K562 (cell line): ENCODE data around the gene XPO1. TPM values are rescaled to one million over a fixed set of nuclear protein-coding genes. Genes with fewer than 3 reads are reported as not detected.

Experiments used
- BRF1 ChIP-seq: IDR thresholded peaks from 3 replicates; pipeline ENCODE4 v1.6.1; 2011; ENCODE audit warnings: borderline replicate concordance, mild to moderate bottlenecking; ENCODE audit not compliant: insufficient read length; ENCODE audit errors: extremely low read depth
- FOXM1 ChIP-seq, 2 experiments: fragments of 450-650 bp in 1 of 2; sonication (generic) in 1 of 2; formaldehyde crosslinking in 1 of 2; IDR thresholded peaks; 2 replicates each; pipeline versions ENCODE4 v1.6.1 to v1.9.0; 2017 to 2022; ENCODE audit warnings: low read depth in 2 of 2, mild to moderate bottlenecking in 2 of 2, missing genetic modification reagents in 1 of 2, moderate library complexity in 1 of 2
- GABPB1 ChIP-seq: sonication (generic); formaldehyde crosslinking; IDR thresholded peaks from 2 replicates; pipeline ENCODE4 v1.8.0; 2022; ENCODE audit warnings: mild to moderate bottlenecking, missing genetic modification reagents
- GTF2E2 ChIP-seq: fragments of 200-800 bp; sonication (Bioruptor generic); IDR thresholded peaks from 2 replicates; pipeline ENCODE4 v1.6.1; 2016; ENCODE audit warnings: missing genetic modification characterization, missing compliant biosample characterization
- HDAC1 ChIP-seq, 2 experiments: fragments of 450-650 bp; IDR thresholded peaks; 2 replicates each; pipeline ENCODE4 v1.6.1; 2016 to 2017; ENCODE audit warnings: inconsistent platforms in 1 of 2, mild to moderate bottlenecking in 1 of 2, moderate library complexity in 1 of 2
- HDAC2 ChIP-seq: fragments of 450-650 bp; IDR thresholded peaks from 2 replicates; pipeline ENCODE4 v1.6.1; 2016; ENCODE audit warnings: mild to moderate bottlenecking
- NUFIP1 ChIP-seq: fragments of 450-650 bp; IDR thresholded peaks from 2 replicates; pipeline ENCODE4 v1.6.1; 2018; ENCODE audit not compliant: partially characterized antibody
- PCBP1 ChIP-seq: fragments of 200-400 bp; formaldehyde crosslinking; IDR thresholded peaks from 2 replicates; pipeline ENCODE4 v1.6.1; 2018; ENCODE audit warnings: mild to moderate bottlenecking, low read depth, low read length; ENCODE audit not compliant: poor library complexity, severe bottlenecking
- RBM39 ChIP-seq: fragments of 200-400 bp; formaldehyde crosslinking; optimal IDR thresholded peaks from 2 replicates; pipeline ENCODE3; 2018; ENCODE audit warnings: low read depth, low read length
- RNF2 ChIP-seq: sonication (generic); IDR thresholded peaks from 2 replicates; pipeline ENCODE4 v1.6.1; 2016
- TBL1XR1 ChIP-seq, 2 experiments: IDR thresholded peaks; 2 replicates each; pipeline ENCODE4 v1.6.1; 2012; ENCODE audit warnings: improper control_type of control experiment in 2 of 2, low read length in 2 of 2, mild to moderate bottlenecking in 1 of 2
- XRCC4 ChIP-seq: IDR thresholded peaks from one replicate; pipeline ENCODE4 v1.6.1; 2011; ENCODE audit not compliant: insufficient read depth, insufficient read length; ENCODE audit errors: extremely low read depth
- ZC3H11A ChIP-seq: IDR thresholded peaks from 2 replicates; pipeline ENCODE4 v1.6.1; 2012; ENCODE audit warnings: low read depth, low read length, improper control_type of control experiment
- ZNF3 ChIP-seq: fragments of 250-450 bp; sonication (Bioruptor Pico); IDR thresholded peaks from 2 replicates; pipeline ENCODE4 v1.5.0; 2021; ENCODE audit warnings: mild to moderate bottlenecking, moderate library complexity
- ZNF431 ChIP-seq: sonication (generic); formaldehyde crosslinking; IDR thresholded peaks from 2 replicates; pipeline ENCODE4 v1.8.0; 2022; ENCODE audit warnings: mild to moderate bottlenecking, missing genetic modification reagents
- polyA plus RNA-seq, 8 experiments: library from polyadenylated mRNA; depleted of rRNA in 4 of 8; stranded (reverse) in 5 of 8; unstranded in 3 of 8; fragments of >200 nt; fragmentation: Nextera tagmentation in 2 of 8; fragmentation: Illumina TruSeq in 1 of 8; extraction: Ambion mirVana in 2 of 8; extraction: Trizol in 1 of 8; gene quantifications; 2 replicates each; pipeline versions ENCODE4 v1.2.1 to v1.2.3, GENCODE V29; 2011 to 2014; ENCODE audit warnings: inconsistent platforms in 1 of 8, missing spikeins in 1 of 8
- total RNA-seq, 7 experiments: library from RNA; depleted of rRNA in 6 of 7; stranded (reverse); fragments of >200 nt in 6 of 7; fragmentation: Illumina TruSeq in 2 of 7; extraction: Trizol in 2 of 7; gene quantifications; 2 replicates each; pipeline versions ENCODE4 v1.2.1 to v1.2.3, GENCODE V29; 2011 to 2021; ENCODE audit warnings: low replicate concordance in 1 of 7
- TF ChIP-seq, protein P1 (sequence below): fragments of 450-650 bp; IDR thresholded peaks from 2 replicates; pipeline ENCODE4 v1.6.1; 2016; ENCODE audit warnings: borderline replicate concordance
- TF ChIP-seq, protein P2 (sequence below), 3 experiments: IDR thresholded peaks in 2 of 3; conservative IDR thresholded peaks in 1 of 3; 2 replicates each; pipeline ENCODE4 v1.5.1; 2011 to 2012; ENCODE audit warnings: low read length in 3 of 3, mild to moderate bottlenecking in 3 of 3, control low read depth in 2 of 3, improper control_type of control experiment in 1 of 3, inconsistent platforms in 1 of 3, low read depth in 1 of 3, mixed read lengths in 1 of 3, moderate library complexity in 1 of 3; ENCODE audit not compliant: insufficient read depth in 2 of 3
- TF ChIP-seq, protein P3 (sequence below): sonication (generic); formaldehyde crosslinking; IDR thresholded peaks from 2 replicates; pipeline ENCODE4 v1.4.0; 2020; ENCODE audit warnings: mild to moderate bottlenecking, missing genetic modification reagents
- TF ChIP-seq, protein P4 (sequence below): fragments of 450-650 bp; IDR thresholded peaks from 2 replicates; pipeline ENCODE4 v1.6.1; 2016; ENCODE audit warnings: low read depth, mild to moderate bottlenecking, moderate library complexity
- TF ChIP-seq, protein P5 (sequence below): fragments of 250-450 bp; sonication (Bioruptor Pico); IDR thresholded peaks from 2 replicates; pipeline ENCODE4 v1.4.0; 2020; ENCODE audit warnings: mild to moderate bottlenecking, moderate library complexity

The XPO1 gene
- total and polyA plus RNA-seq, 9 of the 15 experiments (the other 6 are each of a cell fraction or from before 2014, with no cell fraction given), result 86.2 to 307 (median 216) TPM

DNA sequence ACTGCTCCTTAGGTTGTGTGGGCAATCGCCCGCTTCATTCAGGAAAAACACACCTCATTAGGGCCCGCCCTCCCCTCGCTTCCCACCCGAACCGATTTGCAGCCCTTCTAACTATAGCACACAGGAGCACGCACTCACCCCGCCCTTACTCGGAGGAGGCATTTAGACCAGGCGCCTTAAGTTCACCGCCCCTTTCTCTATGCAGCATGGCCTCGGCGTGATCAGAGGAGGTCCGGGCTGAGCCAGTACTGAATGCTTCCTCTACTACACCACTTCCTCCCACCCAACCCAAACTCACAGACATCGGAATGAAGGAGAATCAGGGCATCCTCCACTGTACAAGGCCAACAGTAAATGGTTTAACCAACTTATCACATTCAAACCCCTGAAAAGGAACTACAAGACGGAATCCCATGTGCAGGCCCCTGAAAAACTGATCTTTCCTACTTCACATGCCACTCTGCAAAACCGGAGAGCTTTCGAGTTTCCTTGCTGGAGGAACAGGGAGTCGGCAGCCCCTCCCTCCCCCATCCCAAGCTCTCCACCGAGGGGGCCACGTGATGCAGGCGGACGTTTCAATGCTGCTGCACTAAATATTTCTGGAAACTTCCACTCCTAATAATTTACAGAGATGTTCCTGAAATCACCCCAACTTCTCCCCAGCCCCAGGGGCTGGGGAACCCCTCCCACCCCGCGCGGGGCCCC is 1.4 kb downstream of the XPO1 start (continued):
- TF ChIP-seq PCBP1, result peak; percentile 25
- no peak for TF ChIP-seq ZNF3 (CRISPR knock-in tag)
- TF ChIP-seq, protein P1, sequence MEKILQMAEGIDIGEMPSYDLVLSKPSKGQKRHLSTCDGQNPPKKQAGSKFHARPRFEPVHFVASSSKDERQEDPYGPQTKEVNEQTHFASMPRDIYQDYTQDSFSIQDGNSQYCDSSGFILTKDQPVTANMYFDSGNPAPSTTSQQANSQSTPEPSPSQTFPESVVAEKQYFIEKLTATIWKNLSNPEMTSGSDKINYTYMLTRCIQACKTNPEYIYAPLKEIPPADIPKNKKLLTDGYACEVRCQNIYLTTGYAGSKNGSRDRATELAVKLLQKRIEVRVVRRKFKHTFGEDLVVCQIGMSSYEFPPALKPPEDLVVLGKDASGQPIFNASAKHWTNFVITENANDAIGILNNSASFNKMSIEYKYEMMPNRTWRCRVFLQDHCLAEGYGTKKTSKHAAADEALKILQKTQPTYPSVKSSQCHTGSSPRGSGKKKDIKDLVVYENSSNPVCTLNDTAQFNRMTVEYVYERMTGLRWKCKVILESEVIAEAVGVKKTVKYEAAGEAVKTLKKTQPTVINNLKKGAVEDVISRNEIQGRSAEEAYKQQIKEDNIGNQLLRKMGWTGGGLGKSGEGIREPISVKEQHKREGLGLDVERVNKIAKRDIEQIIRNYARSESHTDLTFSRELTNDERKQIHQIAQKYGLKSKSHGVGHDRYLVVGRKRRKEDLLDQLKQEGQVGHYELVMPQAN, result peak; percentile 93
- TF ChIP-seq, protein P2, sequence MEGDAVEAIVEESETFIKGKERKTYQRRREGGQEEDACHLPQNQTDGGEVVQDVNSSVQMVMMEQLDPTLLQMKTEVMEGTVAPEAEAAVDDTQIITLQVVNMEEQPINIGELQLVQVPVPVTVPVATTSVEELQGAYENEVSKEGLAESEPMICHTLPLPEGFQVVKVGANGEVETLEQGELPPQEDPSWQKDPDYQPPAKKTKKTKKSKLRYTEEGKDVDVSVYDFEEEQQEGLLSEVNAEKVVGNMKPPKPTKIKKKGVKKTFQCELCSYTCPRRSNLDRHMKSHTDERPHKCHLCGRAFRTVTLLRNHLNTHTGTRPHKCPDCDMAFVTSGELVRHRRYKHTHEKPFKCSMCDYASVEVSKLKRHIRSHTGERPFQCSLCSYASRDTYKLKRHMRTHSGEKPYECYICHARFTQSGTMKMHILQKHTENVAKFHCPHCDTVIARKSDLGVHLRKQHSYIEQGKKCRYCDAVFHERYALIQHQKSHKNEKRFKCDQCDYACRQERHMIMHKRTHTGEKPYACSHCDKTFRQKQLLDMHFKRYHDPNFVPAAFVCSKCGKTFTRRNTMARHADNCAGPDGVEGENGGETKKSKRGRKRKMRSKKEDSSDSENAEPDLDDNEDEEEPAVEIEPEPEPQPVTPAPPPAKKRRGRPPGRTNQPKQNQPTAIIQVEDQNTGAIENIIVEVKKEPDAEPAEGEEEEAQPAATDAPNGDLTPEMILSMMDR (IDR thresholded peaks at IDR 0.05 in 2 of 3, conservative IDR thresholded peaks at IDR 0.05 in 1 of 3; ENCODE audit: insufficient read depth in 2 of 3, low read depth in 1 of 3, low read length in 3 of 3), result no peak
- no peak for TF ChIP-seq XRCC4
- no peak for TF ChIP-seq ZNF431
- TF ChIP-seq RNF2, result peak; percentile 22; the same call in 1 of the 2 replicates
- TF ChIP-seq HDAC2, result peak; percentile 79
- TF ChIP-seq GTF2E2, result no peak; the same call in 1 of the 2 replicates
- TF ChIP-seq BRF1, result no peak
- TF ChIP-seq, protein P3, sequence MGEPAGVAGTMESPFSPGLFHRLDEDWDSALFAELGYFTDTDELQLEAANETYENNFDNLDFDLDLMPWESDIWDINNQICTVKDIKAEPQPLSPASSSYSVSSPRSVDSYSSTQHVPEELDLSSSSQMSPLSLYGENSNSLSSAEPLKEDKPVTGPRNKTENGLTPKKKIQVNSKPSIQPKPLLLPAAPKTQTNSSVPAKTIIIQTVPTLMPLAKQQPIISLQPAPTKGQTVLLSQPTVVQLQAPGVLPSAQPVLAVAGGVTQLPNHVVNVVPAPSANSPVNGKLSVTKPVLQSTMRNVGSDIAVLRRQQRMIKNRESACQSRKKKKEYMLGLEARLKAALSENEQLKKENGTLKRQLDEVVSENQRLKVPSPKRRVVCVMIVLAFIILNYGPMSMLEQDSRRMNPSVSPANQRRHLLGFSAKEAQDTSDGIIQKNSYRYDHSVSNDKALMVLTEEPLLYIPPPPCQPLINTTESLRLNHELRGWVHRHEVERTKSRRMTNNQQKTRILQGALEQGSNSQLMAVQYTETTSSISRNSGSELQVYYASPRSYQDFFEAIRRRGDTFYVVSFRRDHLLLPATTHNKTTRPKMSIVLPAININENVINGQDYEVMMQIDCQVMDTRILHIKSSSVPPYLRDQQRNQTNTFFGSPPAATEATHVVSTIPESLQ (CRISPR knock-in tag), result no peak
- TF ChIP-seq TBL1XR1 (IDR thresholded peaks at IDR 0.05; ENCODE audit: low read length in 2 of 2), result peak in 1 of 2 experiments; percentile 40; a peak in 1 of 4 replicates
- TF ChIP-seq GABPB1 (CRISPR knock-in tag), result peak; percentile 65
- TF ChIP-seq HDAC1 (IDR thresholded peaks at IDR 0.05), result peak in 1 of 2 experiments; percentile 92; a peak in 2 of 4 replicates
- TF ChIP-seq, protein P4, sequence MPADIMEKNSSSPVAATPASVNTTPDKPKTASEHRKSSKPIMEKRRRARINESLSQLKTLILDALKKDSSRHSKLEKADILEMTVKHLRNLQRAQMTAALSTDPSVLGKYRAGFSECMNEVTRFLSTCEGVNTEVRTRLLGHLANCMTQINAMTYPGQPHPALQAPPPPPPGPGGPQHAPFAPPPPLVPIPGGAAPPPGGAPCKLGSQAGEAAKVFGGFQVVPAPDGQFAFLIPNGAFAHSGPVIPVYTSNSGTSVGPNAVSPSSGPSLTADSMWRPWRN, result no peak
- TF ChIP-seq NUFIP1, result no peak
- TF ChIP-seq FOXM1 (IDR thresholded peaks at IDR 0.05; ENCODE audit: low read depth), result no peak
- TF ChIP-seq FOXM1 (CRISPR knock-in tag; IDR thresholded peaks at IDR 0.05; ENCODE audit: low read depth), result no peak
- no peak for TF ChIP-seq ZC3H11A
- no peak for TF ChIP-seq RBM39
- TF ChIP-seq, protein P5, sequence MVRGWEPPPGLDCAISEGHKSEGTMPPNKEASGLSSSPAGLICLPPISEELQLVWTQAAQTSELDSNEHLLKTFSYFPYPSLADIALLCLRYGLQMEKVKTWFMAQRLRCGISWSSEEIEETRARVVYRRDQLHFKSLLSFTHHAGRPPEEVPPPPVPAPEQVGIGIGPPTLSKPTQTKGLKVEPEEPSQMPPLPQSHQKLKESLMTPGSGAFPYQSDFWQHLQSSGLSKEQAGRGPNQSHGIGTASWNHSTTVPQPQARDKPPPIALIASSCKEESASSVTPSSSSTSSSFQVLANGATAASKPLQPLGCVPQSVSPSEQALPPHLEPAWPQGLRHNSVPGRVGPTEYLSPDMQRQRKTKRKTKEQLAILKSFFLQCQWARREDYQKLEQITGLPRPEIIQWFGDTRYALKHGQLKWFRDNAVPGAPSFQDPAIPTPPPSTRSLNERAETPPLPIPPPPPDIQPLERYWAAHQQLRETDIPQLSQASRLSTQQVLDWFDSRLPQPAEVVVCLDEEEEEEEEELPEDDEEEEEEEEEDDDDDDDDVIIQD (CRISPR knock-in tag), result no peak
